Stimulated activated naive CD4-positive, alpha-beta T cell treated with Interleukin-2 at 50 U/mL for 16 hours (primary cell): ENCODE data around the gene SZRD1.

Experiments
- DNase-seq: peaks from one replicate; lab custom pipeline; 2025; lab: John Stamatoyannopoulos, UW

The SZRD1 gene

DNA sequence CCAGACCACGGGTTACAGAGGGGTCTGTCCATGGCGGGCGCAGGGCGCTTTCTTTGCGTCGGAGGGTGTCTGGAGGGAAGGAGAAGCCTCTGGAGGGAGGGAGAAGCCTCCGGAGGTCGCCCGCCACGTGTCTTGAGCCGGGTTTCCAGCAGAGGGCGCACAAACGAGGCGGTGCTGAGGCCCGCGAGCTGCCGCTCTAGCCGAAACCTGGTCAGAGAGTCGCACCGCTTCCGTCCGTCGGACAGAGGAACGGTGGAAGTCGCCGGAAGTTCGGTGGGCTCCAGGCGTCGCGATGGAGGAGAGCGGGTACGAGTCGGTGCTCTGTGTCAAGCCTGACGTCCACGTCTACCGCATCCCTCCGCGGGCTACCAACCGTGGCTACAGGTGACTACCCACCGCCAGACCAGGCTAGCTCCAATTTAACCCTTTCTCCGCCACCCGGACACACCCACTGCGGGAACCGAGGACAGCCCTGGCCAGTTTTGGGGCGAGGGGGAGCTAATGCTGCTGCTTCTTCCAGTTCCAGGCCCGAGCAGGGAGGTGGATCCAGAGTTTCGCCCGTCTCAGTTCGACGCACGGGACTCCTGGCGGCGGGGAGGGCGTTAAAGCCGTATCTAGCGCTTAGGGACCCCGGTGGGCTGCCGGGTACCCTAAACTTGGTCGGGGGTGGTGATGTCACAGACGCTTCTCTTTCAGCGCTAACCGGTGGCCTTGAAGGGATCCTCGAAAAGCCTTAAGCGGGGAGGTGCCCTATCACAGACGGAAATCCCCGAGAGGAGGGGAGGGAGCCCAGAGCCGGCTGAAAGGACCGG, 73.6 kb downstream of the SZRD1 start, which contains the start of gene NECAP2:
TSS of gene NECAP2 (plus strand) at position 255 of the 812 bp plus-strand sequence. CDS start at position 293, 38 bp downstream.
- peak; percentile 91 for DNase-seq

DNA sequence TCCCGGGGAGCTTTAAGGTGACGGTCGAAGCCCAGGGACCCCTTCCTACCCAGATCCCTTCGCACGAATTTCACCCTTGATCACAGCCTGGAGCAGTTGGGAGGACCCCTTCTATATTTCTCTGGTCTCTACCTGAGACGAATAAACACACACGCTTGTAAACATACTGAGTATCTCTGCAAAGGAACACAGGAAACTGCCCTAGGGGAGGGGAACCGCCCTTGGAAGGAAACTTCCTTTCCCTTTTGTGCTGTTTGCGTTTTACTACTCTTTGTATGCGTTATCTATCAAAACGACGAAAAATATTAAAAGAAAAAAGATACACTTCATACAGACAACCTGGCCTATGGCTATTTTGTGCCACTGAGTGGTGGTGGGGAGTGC, 74.2 kb downstream of the SZRD1 start:
- peak; percentile 30 for DNase-seq

DNA sequence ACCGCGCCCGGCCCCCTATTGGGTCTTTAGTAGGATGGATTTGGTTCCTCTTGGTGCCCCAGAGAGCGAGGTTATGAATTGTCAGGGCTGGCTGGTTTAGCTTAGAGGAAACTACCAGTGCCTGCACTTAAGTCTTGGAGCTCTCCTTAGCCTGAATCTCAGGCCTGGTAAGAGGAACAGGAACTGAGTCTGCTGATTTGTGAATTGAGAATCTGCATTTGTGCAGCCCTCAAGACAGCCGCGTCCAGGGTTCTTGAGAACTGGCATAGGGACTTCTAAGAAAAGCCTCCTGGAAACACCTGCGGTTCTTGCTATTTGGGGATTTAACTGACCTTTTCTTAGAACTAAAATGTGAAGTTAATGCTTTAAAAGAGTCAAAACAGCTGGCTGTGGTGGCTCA, 75.2 kb downstream of the SZRD1 start:
- DNase-seq = no peak

DNA sequence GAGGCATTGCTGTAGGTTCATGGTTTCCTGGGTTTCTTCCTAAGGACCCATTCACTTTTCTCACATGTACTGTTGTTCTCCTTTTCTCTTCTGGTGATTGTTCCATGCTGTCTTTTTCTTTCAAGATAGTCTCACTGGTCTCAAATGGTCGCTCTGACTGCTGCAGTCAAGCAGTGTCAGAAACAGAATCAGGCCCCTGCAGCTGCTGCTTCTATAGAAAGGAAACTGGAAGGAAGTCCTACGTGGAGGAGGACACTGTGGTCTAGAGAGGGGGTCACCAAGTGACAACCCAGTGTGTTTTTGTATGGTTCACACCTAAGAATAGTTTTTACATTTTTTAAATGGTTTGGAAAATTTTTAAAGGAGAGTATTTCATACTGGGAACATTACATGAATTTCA, 75.9 kb downstream of the SZRD1 start:
- DNase-seq = no peak

DNA sequence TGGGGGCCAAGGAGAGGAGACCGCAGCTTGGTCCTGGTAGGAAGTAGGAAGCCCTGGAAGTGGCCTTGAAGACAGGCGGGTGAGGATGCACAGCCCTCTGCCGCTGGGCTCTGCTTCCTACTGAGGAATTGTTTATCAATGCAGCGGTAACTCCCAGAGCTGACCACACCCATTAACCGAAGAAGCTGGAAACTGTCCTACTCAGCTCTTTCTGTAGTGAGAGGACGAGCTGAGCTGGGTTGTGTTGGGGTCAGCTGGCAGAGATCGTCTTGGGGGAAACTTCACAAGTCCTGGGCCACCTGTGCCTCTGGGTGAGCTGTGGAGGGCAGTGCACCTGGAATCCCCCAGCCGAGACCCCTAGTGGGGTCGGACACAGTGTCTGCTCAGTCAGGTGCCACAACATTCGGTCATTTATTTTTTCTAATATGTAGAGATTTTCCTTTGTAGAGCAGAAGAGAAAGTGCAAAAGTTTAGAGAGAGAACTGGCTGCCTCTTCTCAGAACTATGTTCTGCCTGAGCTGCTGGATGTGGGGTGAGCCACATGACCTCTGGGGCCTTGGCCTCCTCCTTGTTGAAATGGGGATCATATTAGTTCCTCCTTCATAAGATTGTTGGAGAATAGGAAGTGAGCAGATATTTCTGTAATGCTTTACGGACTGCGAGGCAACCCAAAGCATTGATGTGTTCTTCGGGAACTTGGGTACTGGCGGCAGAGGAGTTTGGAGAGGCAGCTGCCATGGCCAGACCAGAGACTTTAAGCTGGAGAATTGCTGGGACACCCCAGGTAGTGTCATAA, 77.1 kb downstream of the SZRD1 start:
- no peak for DNase-seq

DNA sequence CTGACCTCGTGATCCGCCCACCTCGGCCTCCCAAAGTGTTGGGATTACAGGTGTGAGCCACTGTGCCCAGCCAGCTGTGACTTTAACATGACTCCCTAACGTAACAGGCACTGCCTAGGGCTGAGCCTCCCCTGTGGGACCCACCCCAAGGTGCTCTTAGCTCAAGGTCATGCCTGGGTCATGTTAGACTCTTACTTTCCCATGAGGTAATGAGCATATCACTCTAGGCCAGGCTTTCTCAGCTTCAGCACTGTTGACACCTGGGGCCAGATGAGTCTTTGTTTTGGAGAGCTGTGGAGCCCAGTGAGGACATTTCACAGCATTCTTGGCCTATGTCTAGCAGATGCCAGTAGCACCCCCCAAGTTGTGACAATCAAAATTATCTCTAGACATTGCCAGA, 78.0 kb downstream of the SZRD1 start:
- DNase-seq = no peak

DNA sequence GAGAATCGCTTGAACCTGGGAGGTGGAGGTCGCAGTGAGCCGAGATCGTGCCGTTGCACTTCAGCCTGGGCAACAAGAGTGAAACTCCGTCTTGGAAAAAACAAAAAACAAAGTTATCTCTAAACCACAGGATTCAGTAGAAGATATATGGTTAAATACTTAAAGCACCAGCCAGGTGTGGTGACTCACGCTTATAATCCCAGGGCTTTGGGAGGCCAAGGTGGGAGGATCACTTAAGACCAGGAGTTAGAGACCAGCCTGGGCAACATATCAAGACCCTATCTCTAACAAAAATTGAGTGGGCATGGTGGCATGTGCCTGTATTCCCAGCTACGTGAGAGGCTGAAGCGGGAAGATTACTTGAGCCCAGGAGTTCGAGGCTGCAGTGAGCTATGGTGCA, 79.1 kb downstream of the SZRD1 start:
- no peak for DNase-seq

DNA sequence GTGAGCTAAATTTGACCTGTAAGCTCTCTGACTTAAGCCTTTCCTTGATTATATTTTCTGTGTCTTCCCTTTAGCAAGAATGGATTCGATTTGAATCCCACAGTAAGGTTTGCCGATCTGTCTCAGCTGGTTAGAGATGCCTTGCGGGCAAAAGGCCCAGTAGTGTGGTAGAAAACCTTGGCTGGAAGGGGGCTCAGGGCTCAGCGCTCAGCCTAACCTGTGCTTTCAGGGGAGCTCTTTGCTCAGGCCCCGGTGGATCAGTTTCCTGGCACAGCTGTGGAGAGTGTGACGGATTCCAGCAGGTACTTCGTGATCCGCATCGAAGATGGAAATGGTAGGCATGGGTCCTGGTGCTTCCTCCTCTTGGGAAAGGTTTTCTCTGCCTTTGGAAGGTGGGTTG, 80.6 kb downstream of the SZRD1 start:
- no peak for DNase-seq
